ENCODE measurements around the gene FCN2. TPM values are rescaled to one million over a fixed set of nuclear protein-coding genes. Genes with fewer than 3 reads are reported as not detected.
"Not testable (repeated sequence)": the region's sequence is repeated elsewhere in the genome, so short reads cannot be mapped to it uniquely, and the experiment has no call there.

The FCN2 gene
- total RNA-seq, 1 donor, result not detected

DNA sequence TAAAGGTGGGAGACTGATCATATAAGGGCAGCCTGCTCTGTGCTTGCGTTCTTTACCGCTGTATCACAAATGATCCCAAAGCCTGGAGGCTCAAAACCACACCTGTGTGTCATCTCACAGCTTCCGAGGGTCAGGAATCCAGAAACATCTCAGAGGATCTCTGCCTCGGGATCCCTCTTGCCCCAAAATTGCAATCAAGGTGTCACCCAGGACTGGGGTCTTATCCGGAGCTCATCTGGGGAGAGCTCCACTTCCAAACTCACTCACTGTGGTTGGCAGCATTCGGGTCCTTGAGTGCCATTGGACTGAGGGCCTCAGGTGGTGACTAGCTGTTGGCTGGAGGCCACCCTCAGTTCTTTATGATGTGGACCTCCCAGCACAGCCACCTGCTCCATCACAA is 26.7 kb upstream of the FCN2 start:
- no peak for DNase-seq (ENCODE audit: low read depth)
- H3K4me3 ChIP-seq (ENCODE audit: low read depth, low read length), result no peak overlapping the region
- TF ChIP-seq CTCF (IDR thresholded peaks at IDR 0.05; ENCODE audit: insufficient read depth, low read depth, low read length), result no peak

DNA sequence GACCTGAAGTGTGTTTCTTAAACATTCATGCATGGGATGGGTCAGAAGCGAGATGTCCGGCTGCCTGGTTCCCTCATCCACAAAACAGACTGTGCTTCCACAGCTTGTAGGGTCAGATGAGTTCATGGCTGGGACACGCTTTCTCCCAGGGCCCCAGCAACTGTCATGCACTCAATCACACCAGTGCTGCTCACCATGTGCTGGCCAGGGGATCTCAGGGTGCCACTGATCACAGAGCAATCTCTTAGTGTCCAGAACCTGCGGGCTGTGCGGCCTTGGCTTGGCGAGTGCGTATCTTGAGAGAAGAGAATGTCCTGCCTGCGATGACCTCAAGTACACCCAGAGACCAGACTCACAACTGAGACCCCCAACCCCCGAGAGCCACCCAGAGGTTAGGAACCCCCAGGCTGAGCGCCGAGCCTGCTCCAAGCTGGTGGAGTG is 26.0 kb upstream of the FCN2 start:
- no peak for TF ChIP-seq CTCF (IDR thresholded peaks at IDR 0.05; ENCODE audit: insufficient read depth, low read depth, low read length)
- H3K4me3 ChIP-seq (ENCODE audit: low read depth, low read length), result no peak overlapping the region
- no peak for DNase-seq (ENCODE audit: low read depth)

DNA sequence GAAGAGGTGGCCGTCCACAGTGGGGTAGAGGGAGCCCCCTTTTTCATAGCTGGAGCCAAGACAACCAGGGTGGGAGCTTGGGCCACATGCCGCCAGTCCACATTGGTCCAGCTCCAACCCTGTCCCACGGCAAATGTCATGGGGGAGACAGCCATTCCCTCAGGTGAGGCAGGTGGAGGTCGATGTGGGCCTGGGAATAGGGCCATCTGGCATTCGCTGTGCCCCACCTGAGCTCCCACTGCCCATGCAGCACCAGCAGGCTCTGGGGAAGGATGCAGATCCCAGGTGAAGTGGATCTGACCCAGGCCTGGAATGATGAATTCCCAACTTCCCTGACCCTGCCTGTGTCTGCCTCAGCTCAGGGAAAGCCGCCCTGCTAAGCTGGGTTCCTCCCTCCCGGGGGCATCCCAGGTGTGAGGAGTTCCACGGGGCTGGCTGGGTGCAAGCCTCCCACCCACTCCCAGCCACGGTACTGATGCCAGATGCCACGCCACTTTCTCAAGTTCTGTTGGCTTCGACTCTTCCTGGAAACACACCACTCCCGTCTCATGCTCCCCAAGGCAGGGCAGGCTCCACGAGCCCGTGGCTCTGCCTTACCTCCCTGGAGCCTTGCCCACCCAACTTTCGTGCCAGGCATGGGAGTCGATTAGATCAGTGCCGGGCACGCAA is 25.2 kb upstream of the FCN2 start:
- no peak for TF ChIP-seq CTCF (IDR thresholded peaks at IDR 0.05; ENCODE audit: insufficient read depth, low read depth, low read length)
- H3K4me3 ChIP-seq (ENCODE audit: low read depth, low read length), result no peak overlapping the region
- no peak for DNase-seq (ENCODE audit: low read depth)

DNA sequence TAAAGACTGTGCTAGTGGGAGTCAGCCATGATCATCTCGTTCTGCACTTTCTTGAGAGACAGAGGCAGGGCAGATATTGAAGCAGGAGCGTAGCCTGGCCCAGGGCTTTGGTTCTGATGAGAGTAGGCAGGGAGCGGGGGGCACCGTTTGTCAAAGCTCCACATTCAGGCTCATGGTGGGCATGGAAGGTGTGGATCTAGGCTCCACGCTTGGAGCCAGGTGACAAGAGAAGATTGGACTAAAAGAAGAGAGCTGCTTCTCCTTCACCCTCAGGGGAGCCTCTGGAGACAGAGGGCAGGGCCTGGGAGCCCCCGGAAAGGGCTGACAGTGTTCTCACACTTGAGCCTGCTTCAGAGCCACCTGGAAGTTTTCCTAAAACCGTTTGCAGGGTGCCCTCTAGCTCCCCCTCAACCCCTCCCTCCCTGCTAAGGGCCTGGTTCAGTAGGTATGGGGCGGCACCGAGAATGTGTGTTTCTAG is 24.7 kb upstream of the FCN2 start:
- H3K4me3 ChIP-seq (ENCODE audit: low read depth, low read length), result no peak overlapping the region
- no peak for TF ChIP-seq CTCF (IDR thresholded peaks at IDR 0.05; ENCODE audit: insufficient read depth, low read depth, low read length)
- no peak for DNase-seq (ENCODE audit: low read depth)

DNA sequence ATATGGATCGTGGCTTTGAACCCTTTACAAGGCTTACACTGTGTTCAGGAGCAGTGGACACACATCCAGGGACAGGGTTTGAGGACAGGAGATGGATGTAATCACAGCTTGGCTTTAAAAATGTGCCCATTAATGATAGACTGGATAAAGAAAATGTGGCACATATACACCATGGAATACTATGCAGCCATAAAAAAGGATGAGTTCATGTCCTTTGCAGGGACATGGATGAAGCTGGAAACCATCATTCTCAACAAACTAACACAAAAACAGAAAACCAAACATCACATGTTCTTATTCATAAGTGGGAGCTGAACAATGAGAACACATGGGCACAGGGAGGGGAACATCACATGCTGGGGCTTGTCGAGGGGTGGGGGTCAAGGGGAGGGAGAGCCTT is 23.2 kb upstream of the FCN2 start:
- H3K4me3 ChIP-seq (ENCODE audit: low read depth, low read length); DNase-seq (ENCODE audit: low read depth): not testable (repeated sequence)

DNA sequence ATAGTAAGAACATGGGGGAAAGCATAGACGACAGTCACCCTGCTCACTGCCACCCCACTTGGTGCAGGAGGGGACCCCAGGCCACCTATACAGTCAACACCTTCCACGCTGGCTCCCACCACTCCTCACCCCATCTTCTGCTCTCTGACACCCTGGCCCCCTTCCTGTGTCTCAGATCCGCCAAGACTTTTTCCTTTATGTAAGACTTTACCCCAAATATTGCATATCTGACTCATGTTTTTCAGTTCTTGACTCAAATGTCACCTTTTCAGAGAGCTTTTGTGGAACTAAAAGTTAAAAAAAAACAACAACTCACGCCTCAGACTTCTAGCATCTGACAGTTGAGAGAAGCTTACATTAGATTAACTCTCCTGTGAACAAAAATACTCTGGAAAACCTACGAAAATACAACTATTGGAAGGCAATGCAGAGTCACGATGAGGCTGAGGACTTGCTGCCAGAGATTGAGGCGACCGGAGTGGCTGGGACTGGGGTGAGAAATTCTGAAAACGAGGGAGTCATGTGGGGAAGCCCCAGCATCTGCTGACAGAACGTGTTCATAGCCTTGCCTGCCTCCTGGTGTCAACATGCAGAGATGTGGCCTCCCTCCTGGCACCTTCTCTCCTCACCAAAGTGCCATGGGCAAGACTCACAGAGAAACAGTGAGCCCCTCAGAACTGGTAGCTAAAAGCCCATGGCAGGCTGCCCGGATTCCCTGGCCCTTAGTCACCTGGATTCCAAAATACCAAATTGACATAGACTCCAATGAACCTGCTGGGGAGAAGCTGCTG is 22.4 kb upstream of the FCN2 start:
- no peak overlapping the region for H3K4me3 ChIP-seq (ENCODE audit: low read depth, low read length)
- no peak for DNase-seq (ENCODE audit: low read depth)
- TF ChIP-seq CTCF (IDR thresholded peaks at IDR 0.05; ENCODE audit: insufficient read depth, low read depth, low read length), result peak; percentile 2

DNA sequence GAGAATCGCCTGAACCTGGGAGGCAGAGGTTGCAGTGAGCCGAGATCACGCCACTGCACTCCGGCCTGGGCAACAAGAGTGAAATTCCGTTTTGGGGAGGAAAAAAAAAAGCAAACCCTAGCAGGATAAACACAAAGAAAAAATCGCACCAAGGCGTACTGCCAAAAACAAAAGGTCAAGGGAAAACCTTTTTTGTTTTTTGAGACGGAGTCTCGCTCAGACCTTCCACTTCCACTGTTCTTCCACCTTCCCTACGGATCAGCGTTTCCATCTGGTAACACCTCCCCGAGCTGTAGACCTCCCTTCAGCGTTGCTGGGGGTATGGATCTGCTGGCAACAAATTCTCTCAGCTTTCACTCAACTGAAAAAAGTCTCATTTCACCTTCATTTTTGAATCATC is 20.1 kb upstream of the FCN2 start:
- DNase-seq (ENCODE audit: low read depth), result no peak
- H3K4me3 ChIP-seq (ENCODE audit: low read depth, low read length), result no peak overlapping the region

More for the DNA sequence above, 20.1 kb upstream of the FCN2 start:
- TF ChIP-seq CTCF (IDR thresholded peaks at IDR 0.05; ENCODE audit: insufficient read depth, low read depth, low read length), result no peak
